Erythroblast (primary cell): ENCODE data around the gene PIEZO2.

ENCODE experiments used
- GATA1 ChIP-seq: IDR thresholded peaks from 2 replicates; pipeline ENCODE4 v1.6.1; 2011; ENCODE audit warnings: low read depth, mild to moderate bottlenecking, control low read depth, low read length, moderate library complexity
- POLR2A ChIP-seq: IDR thresholded peaks from 2 replicates; pipeline ENCODE4 v1.6.1; 2011; ENCODE audit warnings: mild to moderate bottlenecking, low read length

DNA sequence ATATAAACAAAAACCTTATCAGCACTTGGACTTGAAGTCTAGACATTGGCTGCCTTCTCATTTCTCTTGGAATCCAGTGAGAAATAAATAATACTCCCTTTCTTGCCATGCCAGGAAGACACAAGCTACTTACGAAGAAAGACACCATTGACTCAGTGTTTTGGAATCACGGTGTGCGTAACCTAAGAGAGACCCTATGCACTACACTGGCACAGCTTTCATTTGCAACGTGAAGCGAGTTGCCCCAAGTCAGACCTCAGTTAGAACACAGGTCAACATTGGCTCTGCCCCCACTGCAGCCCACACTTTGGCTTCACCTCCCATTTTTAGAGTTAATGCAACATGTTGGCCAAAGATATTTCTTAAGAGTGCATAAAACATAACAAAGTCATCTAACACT lies 54.2 kb downstream of the PIEZO2 start:
- no peak for TF ChIP-seq POLR2A
- no peak for TF ChIP-seq GATA1
